SK-N-SH (cell line): Measurements from ENCODE around the gene IFNLR1. TPM values are rescaled to one million over a fixed set of nuclear protein-coding genes. Genes with fewer than 3 reads are reported as not detected.
A peak's percentile ranks its signal among the peaks of the same experiment; 100 is the strongest.

Source experiments
- CTCF ChIA-PET: fragments of 300-600, 350-600 bp; formaldehyde crosslinking; extraction: SDS; loops from one replicate; lab custom pipeline; 2021; lab: Yijun Ruan, JAX
- POLR2A ChIA-PET: fragments of 350-600 bp; sonication (Branson Sonifier 250); formaldehyde crosslinking; extraction: SDS; loops from one replicate; lab custom pipeline; 2020; ENCODE audit warnings: antibody characterized with exemption, inconsistent platforms; lab: Yijun Ruan, JAX
- DNase-seq: peaks from one replicate; pipeline ENCODE4 v3.0.0; 2012
- H2AFZ ChIP-seq: fragments of 200-600 bp; sonication (generic); 2 replicates; pipeline ENCODE4 v1.8.1; 2016; ENCODE audit warnings: antibody characterized with exemption, mild to moderate bottlenecking, low read depth
- H3F3A ChIP-seq: fragments of 200-600 bp; sonication (generic); replicated peaks from 2 replicates; pipeline ENCODE3; 2016; ENCODE audit warnings: antibody characterized with exemption, mild to moderate bottlenecking; ENCODE audit not compliant: insufficient read depth
- H3K27ac ChIP-seq, 2 experiments: fragments of 200-500 bp in 1 of 2; fragments of 200-600 bp in 1 of 2; sonication (Bioruptor generic) in 1 of 2; sonication (generic), shearing (Covaris generic) in 1 of 2; 2 replicates each; pipeline versions ENCODE4 v1.5.1 to v1.6.1; 2014 to 2016; ENCODE audit warnings: low read depth in 2 of 2, inconsistent platforms in 1 of 2, low read length in 1 of 2, mild to moderate bottlenecking in 1 of 2, mixed read lengths in 1 of 2
- H3K27me3 ChIP-seq: fragments of 200-600 bp; sonication (generic), shearing (Covaris generic); 2 replicates; pipeline ENCODE4 v1.6.1; 2016; ENCODE audit warnings: mixed run types; ENCODE audit not compliant: insufficient read depth
- H3K36me3 ChIP-seq, 2 experiments: fragments of 200-500 bp in 1 of 2; fragments of 200-600 bp in 1 of 2; sonication (Bioruptor generic) in 1 of 2; sonication (generic) in 1 of 2; replicated peaks in 1 of 2; 2 replicates each; pipeline versions ENCODE3 to v1.5.1; 2014 to 2016; ENCODE audit warnings: low read length in 1 of 2, mild to moderate bottlenecking in 1 of 2; ENCODE audit not compliant: insufficient read depth in 2 of 2, control insufficient read depth in 1 of 2
- H3K4me1 ChIP-seq, 2 experiments: fragments of 200-500 bp in 1 of 2; fragments of 200-600 bp in 1 of 2; sonication (Bioruptor generic) in 1 of 2; sonication (generic), shearing (Covaris generic) in 1 of 2; 2 replicates each; pipeline versions ENCODE4 v1.5.1 to v1.6.1; 2014 to 2016; ENCODE audit warnings: low read depth in 1 of 2, low read length in 1 of 2, mixed run types in 1 of 2; ENCODE audit not compliant: insufficient read depth in 2 of 2, control insufficient read depth in 1 of 2
- H3K4me2 ChIP-seq: fragments of 200-600 bp; sonication (generic), shearing (Covaris generic); 2 replicates; pipeline ENCODE4 v1.6.1; 2017; ENCODE audit warnings: mixed run types
- H3K4me3 ChIP-seq, 2 experiments: fragments of 200-500 bp in 1 of 2; fragments of 200-600 bp in 1 of 2; sonication (Bioruptor generic) in 1 of 2; sonication (generic), shearing (Covaris generic) in 1 of 2; 2 replicates each; pipeline versions ENCODE4 v1.5.1 to v1.8.1; 2014 to 2016; ENCODE audit warnings: low read depth in 2 of 2, inconsistent platforms in 1 of 2, low read length in 1 of 2, mild to moderate bottlenecking in 1 of 2, mixed read lengths in 1 of 2, moderate library complexity in 1 of 2
- H3K79me2 ChIP-seq: fragments of 200-600 bp; sonication (generic); 2 replicates; pipeline ENCODE4 v1.8.1; 2017; ENCODE audit warnings: mild to moderate bottlenecking; ENCODE audit not compliant: insufficient read depth
- H3K9ac ChIP-seq: fragments of 200-600 bp; sonication (generic); 2 replicates; pipeline ENCODE4 v1.6.1; 2017; ENCODE audit warnings: mixed run types
- H3K9me2 ChIP-seq: fragments of 200-600 bp; sonication (generic); 2 replicates; pipeline ENCODE4 v1.6.1; 2017; ENCODE audit warnings: mixed run types
- H3K9me3 ChIP-seq: fragments of 200-600 bp; sonication (generic); 2 replicates; pipeline ENCODE4 v1.6.1; 2017; ENCODE audit warnings: mixed run types, mild to moderate bottlenecking, moderate library complexity
- H4K20me1 ChIP-seq: fragments of 200-600 bp; sonication (generic); 2 replicates; pipeline ENCODE4 v1.6.1; 2017; ENCODE audit warnings: mild to moderate bottlenecking, mixed run types; ENCODE audit not compliant: insufficient read depth
- EP300 ChIP-seq, 2 experiments: IDR thresholded peaks; 2 replicates each; pipeline versions ENCODE4 v1.4.0 to v1.6.1; 2012; ENCODE audit warnings: borderline replicate concordance in 1 of 2, low read depth in 1 of 2, low read length in 1 of 2
- FOSL2 ChIP-seq: IDR thresholded peaks from 2 replicates; pipeline ENCODE4 v1.4.0; 2012; ENCODE audit warnings: low read depth, mild to moderate bottlenecking, moderate library complexity, borderline replicate concordance
- FOXM1 ChIP-seq: IDR thresholded peaks from 2 replicates; pipeline ENCODE4 v1.4.0; 2012; ENCODE audit warnings: low read depth, mild to moderate bottlenecking
- GATA2 ChIP-seq: sonication (generic); formaldehyde crosslinking; IDR thresholded peaks from 2 replicates; pipeline ENCODE4 v1.5.0; 2020; ENCODE audit warnings: mild to moderate bottlenecking, missing genetic modification reagents
- MAX ChIP-seq: IDR thresholded peaks from 2 replicates; pipeline ENCODE4 v1.4.0; 2012; ENCODE audit warnings: low read depth
- NRF1 ChIP-seq: IDR thresholded peaks from 2 replicates; pipeline ENCODE4 v1.6.1; 2012; ENCODE audit warnings: low read depth, mild to moderate bottlenecking, low read length
- RCOR1 ChIP-seq: fragments of 150-350 bp; IDR thresholded peaks from 2 replicates; pipeline ENCODE4 v1.6.1; 2017; ENCODE audit warnings: antibody characterized with exemption, low read length
- REST ChIP-seq: IDR thresholded peaks from 2 replicates; pipeline ENCODE4 v1.6.1; 2012; ENCODE audit warnings: mild to moderate bottlenecking, low read depth, low read length, moderate library complexity
- SMC3 ChIP-seq: IDR thresholded peaks from 2 replicates; pipeline ENCODE4 v1.6.1; 2012; ENCODE audit warnings: low read depth, low read length, improper control_type of control experiment
- TAF1 ChIP-seq: IDR thresholded peaks from 2 replicates; pipeline ENCODE4 v1.6.1; 2012; ENCODE audit warnings: low read depth, mild to moderate bottlenecking, low read length, moderate library complexity, borderline replicate concordance
- TCF12 ChIP-seq: IDR thresholded peaks from 2 replicates; pipeline ENCODE4 v1.4.0; 2012
- WGBS: methylation state at CpG from one replicate; pipeline ENCODE4 v1.1.6; 2017; ENCODE audit warnings: low lambda C conversion rate; 5-methylcytosine and 5-hydroxymethylcytosine counted together
- polyA plus RNA-seq, 3 experiments: library from polyadenylated mRNA; depleted of rRNA; stranded (reverse); fragments of >200 nt; gene quantifications; 2 replicates each; pipeline ENCODE4 v1.2.3, GENCODE V29; 2012

IFNLR1 gene
- polyA plus RNA-seq, 1 of the 3 experiments (the other 2 are of a cell fraction), result 0.30 TPM

- peak; percentile 93 for DNase-seq
- Histone ChIP-seq H3K9me3 (no peaks in the 10 kb centered on the region), H3F3A (no peaks in the 10 kb centered on the region), H3K4me1 (peaks cover 10 to 44% of the 10 kb centered on the region in 2 experiments; a peak in 2 of 4 replicates), H3K4me3 (no peak overlapping the region; a peak in 1 of 4 replicates), H3K27me3 (no peaks in the 10 kb centered on the region), H2AFZ (no peak overlapping the region), H3K36me3 (no peaks in the 10 kb centered on the region), H3K4me2 (no peak overlapping the region), H3K9ac (no peak overlapping the region), H3K79me2 (no peaks in the 10 kb centered on the region), H3K27ac (peak overlapping the region in 1 of 2 experiments; percentile 94; a peak in 2 of 4 replicates), H3K9me2 (no peaks in the 10 kb centered on the region), H4K20me1 (no peaks in the 10 kb centered on the region)
- ChIA-PET CTCF (interaction anchor here (0.8 to 5.3 kb wide), 7 partner anchors 9 to 282 kb away, joined by 3 to 39 read pairs (median 3); no protein-coding TSS in a partner anchor), POLR2A (interaction anchor here (0.5 to 1.6 kb wide), 2 partner anchors 9 to 629 kb away, joined by 3 to 7 read pairs; no protein-coding TSS in a partner anchor)
- TF ChIP-seq RCOR1 (peak; percentile 82; the same call in 1 of the 2 replicates), FOSL2 (no peak), EP300 (IDR thresholded peaks at IDR 0.05; ENCODE audit: borderline replicate concordance in 1 of 2, low read depth in 1 of 2, low read length in 1 of 2) (peak in 1 of 2 experiments; percentile 72; a peak in 2 of 4 replicates), TCF12 (0 out of 2 replicates have a peak, but pooled peaks have one; percentile 8)
- 62% methylated on average over 11 of the region's 14 CpGs for WGBS
These were observed 76.3 kb downstream of the IFNLR1 start for GRCh38 chr1:24110642-24111261.

- ChIA-PET CTCF (interaction anchor here (0.8 to 5.3 kb wide), 5 partner anchors 12 to 283 kb away, joined by 3 to 39 read pairs (median 3); no protein-coding TSS in a partner anchor), POLR2A (no interaction called here)
- Histone ChIP-seq H4K20me1 (no peaks in the 10 kb centered on the region), H3K27ac (peak overlapping the region in 1 of 2 experiments; percentile 94; a peak in 2 of 4 replicates), H3F3A (no peaks in the 10 kb centered on the region), H3K4me3 (no peak overlapping the region), H2AFZ (no peak overlapping the region), H3K9ac (no peak overlapping the region), H3K4me2 (no peak overlapping the region), H3K27me3 (no peaks in the 10 kb centered on the region), H3K36me3 (no peaks in the 10 kb centered on the region), H3K79me2 (no peaks in the 10 kb centered on the region), H3K9me3 (no peaks in the 10 kb centered on the region), H3K4me1 (peaks cover 10 to 45% of the 10 kb centered on the region in 2 experiments; a peak in 2 of 4 replicates), H3K9me2 (no peaks in the 10 kb centered on the region)
- no peak for TF ChIP-seq TCF12
- no peak for DNase-seq
- 95% methylated on average over 12 of the region's 15 CpGs for WGBS
These were observed 77.2 kb downstream of the IFNLR1 start for GRCh38 chr1:24109686-24110475.

DNA sequence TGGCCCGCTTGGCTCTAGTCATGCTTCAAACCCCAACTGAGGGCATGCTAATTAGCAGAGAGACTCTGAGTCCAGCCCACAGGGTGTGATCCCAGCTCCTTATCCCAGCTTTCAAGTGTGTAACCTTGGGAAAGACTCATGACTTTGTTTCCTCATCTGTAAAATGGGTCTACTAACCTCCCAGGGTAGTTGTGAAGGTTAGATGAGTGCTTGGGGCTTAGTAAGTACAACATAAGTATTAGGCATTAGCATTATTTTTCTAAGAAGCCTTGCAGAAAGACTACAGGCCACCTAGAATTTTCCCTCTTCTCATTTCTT lies 78.0 kb downstream of the IFNLR1 start:
- TF ChIP-seq GATA2 (CRISPR knock-in tag) (no peak), TAF1 (no peak), TCF12 (no peak), MAX (no peak), NRF1 (no peak), FOXM1 (no peak), REST (no peak), SMC3 (no peak), EP300 (IDR thresholded peaks at IDR 0.05; ENCODE audit: borderline replicate concordance in 1 of 2, low read depth in 1 of 2, low read length in 1 of 2) (no peak)
- TF ChIP-seq, all 33 proteins: peak for 0
- no peaks in the 10 kb centered on the region for H3K9me2 ChIP-seq
- no peaks in the 10 kb centered on the region for H4K20me1 ChIP-seq
- no peak overlapping the region for H3K4me2 ChIP-seq
- H3K4me1 ChIP-seq, result peaks cover 10 to 45% of the 10 kb centered on the region in 2 experiments; a peak in 2 of 4 replicates
- ChIA-PET CTCF (interaction anchor here (0.6 kb wide), 1 partner anchor 80 kb away, joined by 3 read pairs; no protein-coding TSS in a partner anchor), POLR2A (no interaction called here)
- WGBS, result 100% methylated on average over 1 of the region's 1 CpG
- H3K27ac ChIP-seq, result peak overlapping the region in 1 of 2 experiments; percentile 52; a peak in 2 of 4 replicates
- no peak overlapping the region for H3K9ac ChIP-seq
- peak overlapping the region; percentile 53; the same call in 1 of the 2 replicates for H2AFZ ChIP-seq
- H3K36me3 ChIP-seq, result no peaks in the 10 kb centered on the region
- H3K79me2 ChIP-seq, result no peaks in the 10 kb centered on the region
- H3K27me3 ChIP-seq, result no peaks in the 10 kb centered on the region
- no peaks in the 10 kb centered on the region for H3K9me3 ChIP-seq
- H3K4me3 ChIP-seq, result no peak overlapping the region
- DNase-seq, result no peak
- H3F3A ChIP-seq, result no peaks in the 10 kb centered on the region
